ENCODE measurements around the gene ALDOB.
"Not testable (repeated sequence)": the region's sequence is repeated elsewhere in the genome, so short reads cannot be mapped to it uniquely, and the experiment has no call there.

The ALDOB gene

DNA sequence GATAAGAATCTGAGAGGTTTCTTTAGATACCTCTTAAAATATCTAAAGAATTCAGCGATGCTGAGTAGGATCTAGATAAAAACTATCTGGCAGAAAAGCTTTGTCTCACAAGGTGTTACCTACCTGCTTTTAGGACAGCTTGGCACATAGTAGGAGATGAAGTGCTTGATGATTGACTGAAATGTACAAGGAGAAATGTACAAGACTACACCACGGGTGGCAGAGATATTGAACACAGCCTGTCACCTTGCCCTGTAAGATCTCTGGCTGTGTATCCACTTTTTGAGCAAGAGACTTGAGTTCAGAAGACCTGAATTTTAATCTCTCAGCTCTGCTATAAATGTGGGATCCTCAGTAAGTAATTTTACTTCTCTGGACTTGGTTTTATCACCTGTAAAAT is 15.7 kb downstream of the ALDOB start:
- no peak for DNase-seq

- peak in 2 of 3 donors; percentile 3 to 40 for DNase-seq
Measured at GRCh38 chr9:101418518-101419430, 16.8 kb downstream of the ALDOB start.

GRCh38 chr9:101417977-101418376 is 17.6 kb downstream of the ALDOB start:
- DNase-seq = no peak

DNA sequence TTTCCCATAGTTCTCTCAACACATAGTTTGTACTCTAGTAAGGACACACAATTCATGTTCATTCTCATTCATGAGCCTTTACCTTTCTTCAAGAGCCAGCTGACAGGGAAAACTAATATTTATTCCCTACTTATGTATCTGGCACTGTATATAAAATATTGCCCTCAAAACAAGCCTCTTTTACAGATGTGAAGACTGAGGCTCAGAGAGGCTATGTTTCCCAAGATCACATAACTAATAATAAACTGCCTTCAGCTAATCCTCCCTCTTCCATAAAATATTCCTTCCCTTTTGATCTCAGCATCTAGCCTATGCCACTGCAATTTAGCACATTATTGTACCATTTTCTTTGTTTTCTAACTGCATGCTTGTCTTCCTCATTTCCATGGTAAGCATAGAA is 18.2 kb downstream of the ALDOB start:
- DNase-seq = no peak

DNA sequence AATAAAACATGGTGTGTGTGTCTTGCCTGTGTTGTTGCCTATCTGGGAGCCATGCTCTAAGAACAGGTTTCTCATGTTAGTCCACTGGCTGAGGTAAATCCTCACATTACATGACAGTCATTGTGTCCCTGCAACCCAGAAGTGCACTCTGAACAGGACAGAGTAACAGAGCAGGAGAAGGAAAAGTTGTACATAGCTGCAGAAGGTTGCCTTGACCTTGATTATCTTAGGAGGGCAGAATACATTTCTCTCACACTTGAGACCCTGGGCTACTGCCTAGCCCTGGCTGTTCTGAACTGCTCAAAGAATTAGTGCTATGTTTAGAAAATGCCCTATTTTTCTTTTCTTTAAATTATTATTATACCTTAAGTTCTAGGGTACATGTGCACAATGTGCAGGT is 20.0 kb downstream of the ALDOB start:
- no peak for DNase-seq

- no peak for DNase-seq
Measured at GRCh38 chr9:101414839-101415238, 20.7 kb downstream of the ALDOB start.

GRCh38 chr9:101409079-101409477 is 26.5 kb downstream of the ALDOB start:
- peak in 1 of 3 donors; percentile 13 for DNase-seq

DNA sequence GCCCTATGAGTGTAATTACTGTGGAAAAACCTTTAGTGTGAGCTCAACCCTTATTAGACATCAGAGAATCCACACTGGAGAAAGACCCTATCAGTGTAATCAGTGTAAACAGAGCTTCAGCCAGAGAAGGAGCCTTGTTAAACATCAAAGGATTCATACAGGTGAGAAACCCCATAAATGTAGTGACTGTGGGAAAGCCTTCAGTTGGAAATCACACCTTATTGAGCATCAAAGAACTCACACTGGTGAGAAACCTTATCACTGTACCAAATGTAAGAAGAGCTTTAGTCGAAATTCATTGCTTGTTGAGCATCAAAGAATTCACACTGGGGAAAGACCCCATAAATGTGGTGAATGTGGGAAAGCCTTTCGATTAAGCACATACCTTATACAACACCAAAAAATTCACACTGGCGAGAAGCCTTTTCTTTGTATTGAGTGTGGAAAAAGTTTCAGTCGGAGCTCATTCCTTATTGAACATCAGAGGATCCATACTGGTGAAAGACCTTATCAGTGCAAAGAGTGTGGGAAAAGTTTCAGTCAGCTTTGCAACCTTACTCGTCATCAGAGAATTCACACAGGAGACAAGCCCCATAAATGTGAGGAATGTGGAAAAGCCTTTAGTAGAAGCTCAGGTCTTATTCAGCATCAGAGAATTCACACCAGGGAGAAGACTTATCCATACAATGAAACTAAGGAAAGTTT is 27.0 kb downstream of the ALDOB start:
- DNase-seq = no peak

DNA sequence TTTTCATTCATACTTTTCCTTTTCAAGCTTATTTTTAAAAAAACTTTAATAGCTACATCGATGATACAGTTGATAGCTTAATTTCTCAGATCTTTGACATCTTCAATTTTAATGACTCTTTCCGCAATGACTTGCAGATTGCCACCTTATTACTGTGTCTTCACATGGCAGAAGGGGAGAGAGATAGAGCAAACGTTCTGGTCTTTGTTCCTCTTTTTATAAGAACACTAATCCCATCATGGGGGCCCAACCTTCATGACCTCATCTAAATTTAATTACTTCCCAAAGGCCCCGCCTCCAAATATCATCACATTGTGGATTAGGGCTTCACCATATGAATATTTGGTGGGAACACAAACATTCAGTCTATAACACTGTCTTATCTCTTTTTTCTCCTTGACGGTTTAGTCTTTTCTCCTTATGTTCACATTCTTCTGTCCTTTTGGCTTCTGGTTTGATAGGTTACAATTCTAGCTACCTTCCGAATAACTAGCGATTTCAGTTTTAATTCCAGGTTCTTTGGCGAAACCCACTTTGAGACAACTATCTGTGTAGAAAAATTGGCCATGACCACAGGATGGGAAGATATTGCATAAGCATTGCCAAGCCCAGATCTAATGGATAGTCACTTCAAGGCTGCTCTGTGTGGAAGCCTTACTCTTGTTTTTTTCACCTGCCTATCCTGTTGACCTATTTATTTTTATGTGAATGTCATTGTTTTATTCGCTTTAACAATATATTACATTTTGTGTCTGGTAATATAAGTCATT is 31.9 kb downstream of the ALDOB start:
- DNase-seq = no peak

GRCh38 chr9:101400120-101400519 is 35.5 kb downstream of the ALDOB start:
- peak; percentile 43 to 66 (median 63) for DNase-seq

- DNase-seq = peak; percentile 39 to 62 (median 53)
Measured at GRCh38 chr9:101399643-101399970, 36.0 kb downstream of the ALDOB start.

- DNase-seq = peak in 1 of 3 donors; percentile 15
Measured at GRCh38 chr9:101398930-101399642, 36.5 kb downstream of the ALDOB start.

DNA sequence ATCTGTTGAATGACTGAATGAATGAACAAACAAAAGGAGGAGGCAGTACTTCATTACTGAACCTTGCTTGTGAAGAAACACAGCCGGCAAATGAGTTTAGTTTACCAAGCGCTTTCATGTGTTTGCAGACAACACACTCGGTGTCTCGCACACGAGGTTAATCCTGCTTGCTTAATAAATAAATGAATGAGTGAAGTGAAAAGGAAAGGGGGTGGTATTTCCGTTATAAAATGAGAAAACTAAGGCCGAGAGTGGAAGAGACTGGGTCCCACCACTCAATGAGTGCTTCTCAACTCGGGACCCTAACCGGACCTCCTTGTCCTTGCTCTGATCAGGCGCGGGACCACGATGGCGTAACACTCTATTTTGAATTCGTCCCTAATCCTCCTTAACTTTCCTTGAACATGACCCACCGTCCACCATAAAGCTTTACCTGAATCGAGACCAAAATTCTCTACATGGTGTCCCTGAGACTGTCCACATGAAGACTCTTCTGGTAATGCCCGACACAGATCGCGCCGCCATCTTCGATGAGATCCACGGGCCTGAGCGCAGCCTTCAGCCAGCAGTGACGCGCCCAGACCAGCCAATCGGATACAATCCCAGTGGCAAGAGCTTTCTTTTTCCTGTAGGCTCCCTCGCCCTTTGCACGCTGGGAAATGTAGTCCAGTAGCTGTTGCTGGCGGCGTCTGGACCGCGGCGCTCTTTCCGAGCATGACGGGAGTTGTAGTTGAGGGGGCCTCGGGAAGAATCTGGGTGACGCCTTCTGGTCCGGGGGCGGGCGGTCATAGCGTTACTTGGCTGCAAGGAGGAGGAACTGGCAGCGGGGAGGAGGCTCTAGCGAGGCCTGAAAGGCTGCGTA is 37.3 kb downstream of the ALDOB start, which contains the start of the genes MRPL50 and ZNF189:
TSS of gene MRPL50 (minus strand) at position 551 of the 862 bp plus-strand sequence. CDS start at position 525, 26 bp downstream.
TSS of gene ZNF189 (plus strand) at position 784 of the 862 bp plus-strand sequence. CDS start 306 bp downstream, outside the sequence.
- DNase-seq = peak; percentile 99

DNA sequence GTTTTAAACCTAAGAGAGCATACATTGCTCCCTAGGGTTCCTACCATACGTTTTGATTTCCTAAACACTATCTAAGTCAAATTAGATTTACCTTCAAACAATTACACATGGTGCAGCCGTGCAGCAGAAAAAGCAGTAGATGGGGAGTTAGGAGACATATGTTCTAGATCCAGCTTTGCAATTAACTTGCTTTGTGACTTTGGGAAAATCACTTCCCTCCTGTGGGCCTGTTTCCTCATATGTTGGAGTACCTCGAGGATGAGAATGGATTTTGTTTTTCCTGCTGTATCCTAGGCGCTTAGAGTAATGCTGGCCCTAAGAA is 37.9 kb downstream of the ALDOB start:
- DNase-seq = peak in 2 of 3 donors; percentile 7 to 20

GRCh38 chr9:101394687-101395086 is 40.9 kb downstream of the ALDOB start:
- no peak for DNase-seq

DNA sequence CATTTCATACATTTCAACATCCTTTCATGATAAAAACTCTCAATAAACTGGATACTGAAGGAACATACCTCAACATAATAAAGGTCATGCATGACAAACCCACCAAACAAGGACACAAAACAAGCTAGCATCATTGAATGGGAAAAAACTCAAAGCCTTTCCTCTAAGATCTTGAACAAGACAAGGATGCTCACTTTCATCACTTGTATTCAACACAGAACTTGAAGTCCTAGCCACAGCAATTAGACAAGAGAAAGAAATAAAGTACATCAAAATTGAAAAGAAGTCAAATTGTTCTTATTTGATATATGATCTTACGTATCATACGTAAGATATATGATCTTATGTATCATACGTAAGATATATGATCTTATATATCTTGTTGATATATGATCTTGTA is 42.4 kb downstream of the ALDOB start:
- no peak for DNase-seq

DNA sequence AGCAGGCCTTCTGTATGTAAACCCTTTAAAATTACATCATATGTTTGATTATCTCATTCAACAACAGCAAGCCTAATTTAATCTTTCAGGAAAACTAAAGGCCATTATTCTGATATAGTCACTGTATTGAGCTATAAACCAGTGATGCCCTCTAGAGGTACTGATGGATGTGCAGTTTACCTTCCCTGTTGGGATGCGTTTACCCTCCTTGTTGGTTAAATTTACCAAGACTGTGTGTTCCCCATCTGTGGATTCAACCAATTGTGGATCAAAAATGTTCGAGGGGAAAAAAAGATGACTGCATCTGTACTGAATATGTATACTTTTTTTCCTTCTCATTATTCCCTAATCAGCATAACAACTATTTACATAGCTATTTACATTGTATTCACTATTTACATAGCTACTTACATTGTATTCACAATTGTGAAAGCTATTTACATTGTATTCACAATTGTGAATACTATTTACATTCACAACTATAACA is 47.0 kb downstream of the ALDOB start:
- no peak for DNase-seq

GRCh38 chr9:101387871-101388506 is 47.6 kb downstream of the ALDOB start:
- peak; percentile 39 to 53 (median 47) for DNase-seq

GRCh38 chr9:101384873-101385536 is 50.6 kb downstream of the ALDOB start, which contains the start of gene BAAT:
Gene BAAT (minus strand): TSS chr9:101385006. CDS start chr9:101371404, 13,602 bp downstream.
- not testable (repeated sequence) for DNase-seq

- DNase-seq = no peak
Measured at GRCh38 chr9:101383361-101383760, 52.2 kb downstream of the ALDOB start.

Data from suppressor macrophage treated with lipopolysaccharide for 1 hour (primary cell).